IgD-negative memory B cell (primary cell): ENCODE results near the gene SLC41A1. TPM values are rescaled to one million over a fixed set of nuclear protein-coding genes. Genes with fewer than 3 reads are reported as not detected.
"Not testable (repeated sequence)": the region's sequence is repeated elsewhere in the genome, so short reads cannot be mapped to it uniquely, and the experiment has no call there.

ENCODE experiments used
- H3K27ac Mint-ChIP-seq, 3 donors: one replicate each; pipeline ENCODE4 v1.8.0; 2020 to 2022; ENCODE audit warnings: mild to moderate bottlenecking in 3 of 3, mixed read lengths in 3 of 3, moderate library complexity in 1 of 3
- H3K27me3 Mint-ChIP-seq: one replicate; pipeline ENCODE4 v1.8.0; 2021; ENCODE audit warnings: mixed read lengths
- H3K36me3 Mint-ChIP-seq: one replicate; pipeline ENCODE4 v1.8.0; 2020; ENCODE audit warnings: mild to moderate bottlenecking, mixed read lengths
- H3K4me1 Mint-ChIP-seq, 3 donors: one replicate each; pipeline ENCODE4 v1.8.0; 2020 to 2022; ENCODE audit warnings: mixed read lengths in 3 of 3, mild to moderate bottlenecking in 1 of 3
- H3K4me3 Mint-ChIP-seq, 4 donors: one replicate each; pipeline ENCODE4 v1.8.0; 2020 to 2022; ENCODE audit warnings: mild to moderate bottlenecking in 4 of 4, mixed read lengths in 4 of 4, moderate library complexity in 3 of 4
- H3K9me3 Mint-ChIP-seq, 3 donors: one replicate each; pipeline ENCODE4 v1.8.0; 2020 to 2021; ENCODE audit warnings: mixed read lengths in 3 of 3, mild to moderate bottlenecking in 1 of 3
- polyA plus RNA-seq: library from polyadenylated mRNA; unstranded; fragments of 300-500 nt; fragmentation: Illumina TruSeq; gene quantifications from one replicate; pipeline ENCODE4 v1.2.3, GENCODE V29; 2021

The SLC41A1 gene
- 10.9 TPM for polyA plus RNA-seq

- no peaks in the 10 kb centered on the region for H3K27me3 Mint-ChIP-seq
- peaks cover 29 to 38% (median 37%) of the 10 kb centered on the region in 3 donors for H3K4me1 Mint-ChIP-seq
- peak within 1 kb of the TSS; percentile 93 to 98 (median 96) for H3K4me3 Mint-ChIP-seq
- H3K36me3 Mint-ChIP-seq = peaks cover 3% of the 10 kb centered on the region
- H3K9me3 Mint-ChIP-seq = no peaks in the 10 kb centered on the region
- peak within 1 kb of the TSS; percentile 86 to 98 (median 88) for H3K27ac Mint-ChIP-seq
Measured at GRCh38 chr1:205812878-205813754, at the start of gene SLC41A1. Gene SLC41A1, minus strand, starts transcription at chr1:205813198. Its CDS starts 2,757 bp downstream, at chr1:205810441.

GRCh38 chr1:205861540-205861939 is 48.5 kb upstream of the SLC41A1 start:
- Mint-ChIP-seq H3K9me3 (peaks cover 1 to 12% (median 6%) of the 10 kb centered on the region in 3 donors), H3K36me3 (no peaks in the 10 kb centered on the region), H3K4me1 (peaks cover 10 to 19% (median 16%) of the 10 kb centered on the region in 3 donors), H3K27me3 (no peaks in the 10 kb centered on the region), H3K27ac (no peak overlapping the region), H3K4me3 (no peak overlapping the region)

GRCh38 chr1:205858141-205858961 is 45.4 kb upstream of the SLC41A1 start:
- H3K9me3 Mint-ChIP-seq = peaks cover 1 to 22% (median 6%) of the 10 kb centered on the region in 3 donors
- peak overlapping the region in 1 of 3 donors; percentile 59 for H3K27ac Mint-ChIP-seq
- peaks cover 7% of the 10 kb centered on the region for H3K36me3 Mint-ChIP-seq
- H3K4me1 Mint-ChIP-seq = peaks cover 10 to 19% (median 16%) of the 10 kb centered on the region in 3 donors
- H3K27me3 Mint-ChIP-seq = no peaks in the 10 kb centered on the region
- peak overlapping the region in 3 of 4 donors; percentile 2 to 77 (median 54) for H3K4me3 Mint-ChIP-seq

GRCh38 chr1:205857501-205857900 is 44.5 kb upstream of the SLC41A1 start:
- H3K27me3 Mint-ChIP-seq, H3K27ac Mint-ChIP-seq, H3K36me3 Mint-ChIP-seq: not testable (repeated sequence)
- H3K9me3 Mint-ChIP-seq = peaks cover 1 to 22% (median 6%) of the 10 kb centered on the region in 3 donors
- peak overlapping the region in 1 of 4 donors; percentile 54 for H3K4me3 Mint-ChIP-seq
- peaks cover 10 to 19% (median 16%) of the 10 kb centered on the region in 3 donors for H3K4me1 Mint-ChIP-seq

GRCh38 chr1:205856433-205856832 is 43.4 kb upstream of the SLC41A1 start:
- peaks cover 1 to 22% (median 4%) of the 10 kb centered on the region in 3 donors for H3K9me3 Mint-ChIP-seq
- H3K27ac Mint-ChIP-seq = no peak overlapping the region
- H3K4me1 Mint-ChIP-seq = peaks cover 10 to 19% (median 16%) of the 10 kb centered on the region in 3 donors
- no peak overlapping the region for H3K4me3 Mint-ChIP-seq
- peaks cover 7% of the 10 kb centered on the region for H3K36me3 Mint-ChIP-seq
- H3K27me3 Mint-ChIP-seq = no peaks in the 10 kb centered on the region

GRCh38 chr1:205852969-205853368 is 40.0 kb upstream of the SLC41A1 start:
- H3K36me3 Mint-ChIP-seq = peaks cover 7% of the 10 kb centered on the region
- no peaks in the 10 kb centered on the region for H3K27me3 Mint-ChIP-seq
- peaks cover 4 to 12% (median 12%) of the 10 kb centered on the region in 3 donors for H3K4me1 Mint-ChIP-seq
- H3K27ac Mint-ChIP-seq = peak overlapping the region in 1 of 3 donors; percentile 53
- peaks cover 1 to 18% (median 2%) of the 10 kb centered on the region in 3 donors for H3K9me3 Mint-ChIP-seq
- no peak overlapping the region for H3K4me3 Mint-ChIP-seq

GRCh38 chr1:205851993-205852392 is 39.0 kb upstream of the SLC41A1 start:
- Mint-ChIP-seq H3K4me1 (peaks cover 3 to 8% (median 4%) of the 10 kb centered on the region in 3 donors), H3K4me3 (no peak overlapping the region), H3K27me3 (no peaks in the 10 kb centered on the region), H3K27ac (no peak overlapping the region), H3K36me3 (peaks cover 7% of the 10 kb centered on the region), H3K9me3 (peaks cover under 1 to 15% (median 1%) of the 10 kb centered on the region in 3 donors)

GRCh38 chr1:205849619-205850355 is 36.8 kb upstream of the SLC41A1 start, which contains the start of gene PM20D1:
Gene PM20D1, minus strand, starts transcription at chr1:205850132. Its CDS starts 60 bp downstream, at chr1:205850072.
- Mint-ChIP-seq H3K4me3 (peak within 1 kb of the TSS; percentile 85 to 98 (median 94)), H3K27ac (peak within 1 kb of the TSS; percentile 67 to 95 (median 95)), H3K4me1 (peaks cover 3 to 8% (median 4%) of the 10 kb centered on the region in 3 donors), H3K9me3 (no peaks in the 10 kb centered on the region), H3K36me3 (peaks cover 1% of the 10 kb centered on the region), H3K27me3 (no peaks in the 10 kb centered on the region)

- H3K27me3 Mint-ChIP-seq = no peaks in the 10 kb centered on the region
- H3K36me3 Mint-ChIP-seq = peaks cover 20% of the 10 kb centered on the region
- H3K4me1 Mint-ChIP-seq = peaks cover 0 to 2% (median 0%) of the 10 kb centered on the region in 3 donors
- no peaks in the 10 kb centered on the region for H3K9me3 Mint-ChIP-seq
- H3K27ac Mint-ChIP-seq = peak overlapping the region in 1 of 3 donors; percentile 32
- no peak overlapping the region for H3K4me3 Mint-ChIP-seq
Measured at GRCh38 chr1:205843036-205843859, 30.2 kb upstream of the SLC41A1 start.

GRCh38 chr1:205842229-205842628 is 29.2 kb upstream of the SLC41A1 start:
- no peaks in the 10 kb centered on the region for H3K9me3 Mint-ChIP-seq
- H3K4me3 Mint-ChIP-seq = no peak overlapping the region
- peaks cover 0 to 2% (median 0%) of the 10 kb centered on the region in 3 donors for H3K4me1 Mint-ChIP-seq
- H3K36me3 Mint-ChIP-seq = peaks cover 21% of the 10 kb centered on the region
- H3K27me3 Mint-ChIP-seq = no peaks in the 10 kb centered on the region
- H3K27ac Mint-ChIP-seq = peak overlapping the region in 1 of 3 donors; percentile 32

GRCh38 chr1:205840146-205840923 is 27.3 kb upstream of the SLC41A1 start:
- Mint-ChIP-seq H3K27me3 (no peaks in the 10 kb centered on the region), H3K27ac (no peak overlapping the region), H3K4me3 (no peak overlapping the region), H3K9me3 (no peaks in the 10 kb centered on the region), H3K36me3 (peaks cover 21% of the 10 kb centered on the region), H3K4me1 (peaks cover 0 to 2% (median 0%) of the 10 kb centered on the region in 3 donors)

- peak overlapping the region in 1 of 3 donors; percentile 69 for H3K27ac Mint-ChIP-seq
- H3K4me1 Mint-ChIP-seq = peaks cover 0 to 3% (median 0%) of the 10 kb centered on the region in 3 donors
- H3K27me3 Mint-ChIP-seq = no peaks in the 10 kb centered on the region
- H3K36me3 Mint-ChIP-seq = peaks cover 6% of the 10 kb centered on the region
- H3K9me3 Mint-ChIP-seq = no peaks in the 10 kb centered on the region
- H3K4me3 Mint-ChIP-seq = no peak overlapping the region
Measured at GRCh38 chr1:205837382-205837970, 24.5 kb upstream of the SLC41A1 start.
